Measurements from ENCODE around the gene TENM4.

Gene TENM4

DNA sequence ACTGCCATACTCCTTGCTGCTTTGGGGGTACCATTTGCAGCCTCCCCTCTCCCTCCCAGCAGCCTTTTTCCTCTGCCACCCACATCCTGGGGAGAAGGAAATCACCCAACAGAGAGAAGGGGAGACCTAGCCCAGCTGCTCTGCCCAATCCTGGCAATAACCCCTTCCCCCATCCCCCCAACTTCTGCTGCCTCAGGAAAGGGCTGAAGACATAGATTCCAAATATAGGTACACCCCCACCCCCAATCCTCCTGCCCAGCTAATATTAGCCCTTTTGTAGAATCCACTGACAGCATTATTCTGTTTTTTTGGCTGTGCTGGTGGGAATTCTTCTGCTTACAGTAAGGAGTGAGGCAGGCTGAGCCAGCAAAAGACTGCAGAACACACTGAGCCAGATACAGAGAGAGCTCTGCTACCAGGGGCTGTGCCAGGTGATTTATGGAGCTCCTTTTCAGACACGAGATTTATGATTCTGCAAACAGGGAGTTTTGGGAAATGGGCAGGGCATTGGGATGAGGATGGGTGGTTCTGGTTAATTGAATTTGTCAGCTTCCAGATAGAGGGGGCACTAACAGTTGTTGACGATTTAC is 164.0 kb downstream of the TENM4 start:
- Histone ChIP-seq H3K4me1 (ENCODE audit: insufficient read depth, low read length) (no peaks in the 10 kb centered on the region), H4K20me1 (ENCODE audit: insufficient read depth, low read length) (no peaks in the 10 kb centered on the region), H3K36me3 (ENCODE audit: insufficient read depth, low read length) (no peaks in the 10 kb centered on the region), H3K9me3 (ENCODE audit: insufficient read depth, low read length, severe bottlenecking) (no peaks in the 10 kb centered on the region), H2AFZ (ENCODE audit: low read depth, low read length) (no peak overlapping the region), H3K9ac (ENCODE audit: low read depth, low read length) (no peak overlapping the region), H3K4me3 (ENCODE audit: low read depth in 1 of 2, low read length in 2 of 2) (no peak overlapping the region), H3K27me3 (ENCODE audit: insufficient read depth, low read length, poor library complexity) (peaks cover 5% of the 10 kb centered on the region), H3K79me2 (ENCODE audit: insufficient read depth, low read length) (no peaks in the 10 kb centered on the region), H3K27ac (ENCODE audit: low read length) (no peak overlapping the region), H3K4me2 (ENCODE audit: insufficient read depth, low read length) (no peak overlapping the region)
- ATAC-seq (ENCODE audit: insufficient read depth, low read depth) = no peak
- DNase-seq = no peak
- no peak for TF ChIP-seq EZH2 (IDR thresholded peaks at IDR 0.05; ENCODE audit: borderline replicate concordance, low read depth, low read length, severe bottlenecking)
- TF ChIP-seq, protein P1, sequence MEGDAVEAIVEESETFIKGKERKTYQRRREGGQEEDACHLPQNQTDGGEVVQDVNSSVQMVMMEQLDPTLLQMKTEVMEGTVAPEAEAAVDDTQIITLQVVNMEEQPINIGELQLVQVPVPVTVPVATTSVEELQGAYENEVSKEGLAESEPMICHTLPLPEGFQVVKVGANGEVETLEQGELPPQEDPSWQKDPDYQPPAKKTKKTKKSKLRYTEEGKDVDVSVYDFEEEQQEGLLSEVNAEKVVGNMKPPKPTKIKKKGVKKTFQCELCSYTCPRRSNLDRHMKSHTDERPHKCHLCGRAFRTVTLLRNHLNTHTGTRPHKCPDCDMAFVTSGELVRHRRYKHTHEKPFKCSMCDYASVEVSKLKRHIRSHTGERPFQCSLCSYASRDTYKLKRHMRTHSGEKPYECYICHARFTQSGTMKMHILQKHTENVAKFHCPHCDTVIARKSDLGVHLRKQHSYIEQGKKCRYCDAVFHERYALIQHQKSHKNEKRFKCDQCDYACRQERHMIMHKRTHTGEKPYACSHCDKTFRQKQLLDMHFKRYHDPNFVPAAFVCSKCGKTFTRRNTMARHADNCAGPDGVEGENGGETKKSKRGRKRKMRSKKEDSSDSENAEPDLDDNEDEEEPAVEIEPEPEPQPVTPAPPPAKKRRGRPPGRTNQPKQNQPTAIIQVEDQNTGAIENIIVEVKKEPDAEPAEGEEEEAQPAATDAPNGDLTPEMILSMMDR (IDR thresholded peaks at IDR 0.05; ENCODE audit: borderline replicate concordance, extremely low read depth, low read length, poor library complexity, severe bottlenecking) = no peak

DNA sequence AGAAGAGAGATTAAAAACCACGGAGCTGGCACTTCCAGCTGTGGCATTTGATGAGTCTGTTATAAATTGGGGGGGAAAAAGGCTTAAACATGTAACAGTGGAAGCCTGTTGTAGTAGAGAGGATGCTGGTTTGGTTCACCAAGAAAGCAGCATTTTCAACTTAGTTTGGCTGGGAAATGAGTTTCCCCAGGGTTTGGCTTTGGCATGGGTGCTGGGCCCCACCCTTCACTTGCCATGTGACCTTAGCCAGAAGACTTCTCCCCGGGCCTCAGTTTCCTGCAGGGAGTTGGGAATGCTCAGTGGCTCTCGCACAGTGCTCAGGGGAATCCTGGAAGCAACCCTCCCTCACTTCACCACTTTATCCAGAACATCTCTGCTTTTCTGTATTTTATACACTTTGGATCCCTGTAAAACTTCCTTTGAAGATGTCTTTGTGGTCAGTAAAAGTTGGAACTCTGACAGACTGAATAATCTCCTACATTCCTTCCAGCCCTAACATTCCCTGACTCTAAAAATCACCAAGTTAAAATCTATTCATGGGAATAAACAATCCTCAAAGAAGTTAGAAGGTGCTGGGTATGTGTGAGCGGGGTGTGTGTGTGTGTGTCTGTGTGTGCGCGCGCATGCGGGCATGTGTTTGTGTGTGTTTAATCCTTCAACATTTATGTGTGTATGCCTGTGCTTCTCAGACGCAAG is 166.0 kb downstream of the TENM4 start:
- Histone ChIP-seq H3K4me2 (ENCODE audit: insufficient read depth, low read length) (no peak overlapping the region), H4K20me1 (ENCODE audit: insufficient read depth, low read length) (no peaks in the 10 kb centered on the region), H3K36me3 (ENCODE audit: insufficient read depth, low read length) (no peaks in the 10 kb centered on the region), H3K4me1 (ENCODE audit: insufficient read depth, low read length) (no peaks in the 10 kb centered on the region), H3K4me3 (ENCODE audit: low read depth in 1 of 2, low read length in 2 of 2) (no peak overlapping the region), H3K9ac (ENCODE audit: low read depth, low read length) (no peak overlapping the region), H3K27me3 (ENCODE audit: insufficient read depth, low read length, poor library complexity) (peaks cover 5% of the 10 kb centered on the region), H3K27ac (ENCODE audit: low read length) (no peak overlapping the region), H3K9me3 (ENCODE audit: insufficient read depth, low read length, severe bottlenecking) (no peaks in the 10 kb centered on the region), H3K79me2 (ENCODE audit: insufficient read depth, low read length) (no peaks in the 10 kb centered on the region), H2AFZ (ENCODE audit: low read depth, low read length) (no peak overlapping the region)
- ATAC-seq (ENCODE audit: insufficient read depth, low read depth) (no peak), DNase-seq (no peak)
- TF ChIP-seq, protein P1 (IDR thresholded peaks at IDR 0.05; ENCODE audit: borderline replicate concordance, extremely low read depth, low read length, poor library complexity, severe bottlenecking) = no peak
- no peak for TF ChIP-seq EZH2 (IDR thresholded peaks at IDR 0.05; ENCODE audit: borderline replicate concordance, low read depth, low read length, severe bottlenecking)

DNA sequence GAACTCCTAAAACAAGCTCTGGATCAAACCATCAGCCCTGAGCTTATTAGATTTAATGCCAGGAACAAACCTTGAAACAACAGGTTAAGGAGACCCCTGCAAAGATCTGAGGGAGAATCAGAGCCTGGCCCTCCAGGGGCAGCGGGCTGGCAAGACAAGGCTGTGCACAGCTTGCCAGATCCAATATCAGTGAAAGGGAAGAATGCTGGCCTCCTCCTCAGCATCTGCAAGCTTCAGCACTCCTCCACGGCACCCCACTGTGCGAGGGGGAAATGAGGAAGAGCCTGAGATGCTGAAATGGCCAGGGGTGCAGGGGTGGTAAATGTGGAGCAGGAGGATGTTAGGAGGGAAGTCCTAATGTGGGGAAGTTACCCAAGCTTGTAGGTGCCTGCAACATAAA is 167.0 kb downstream of the TENM4 start:
- DNase-seq (no peak), ATAC-seq (ENCODE audit: insufficient read depth, low read depth) (no peak)

More for the DNA sequence above, 167.0 kb downstream of the TENM4 start:
- Histone ChIP-seq H3K79me2 (ENCODE audit: insufficient read depth, low read length) (no peaks in the 10 kb centered on the region), H4K20me1 (ENCODE audit: insufficient read depth, low read length) (no peaks in the 10 kb centered on the region), H3K27me3 (ENCODE audit: insufficient read depth, low read length, poor library complexity) (peaks cover 5% of the 10 kb centered on the region), H3K4me3 (ENCODE audit: low read depth in 1 of 2, low read length in 2 of 2) (no peak overlapping the region), H3K4me2 (ENCODE audit: insufficient read depth, low read length) (no peak overlapping the region), H3K9ac (ENCODE audit: low read depth, low read length) (no peak overlapping the region), H3K4me1 (ENCODE audit: insufficient read depth, low read length) (no peaks in the 10 kb centered on the region), H3K9me3 (ENCODE audit: insufficient read depth, low read length, severe bottlenecking) (no peaks in the 10 kb centered on the region), H2AFZ (ENCODE audit: low read depth, low read length) (no peak overlapping the region), H3K27ac (ENCODE audit: low read length) (no peak overlapping the region), H3K36me3 (ENCODE audit: insufficient read depth, low read length) (no peaks in the 10 kb centered on the region)
- no peak for TF ChIP-seq EZH2 (IDR thresholded peaks at IDR 0.05; ENCODE audit: borderline replicate concordance, low read depth, low read length, severe bottlenecking)
- TF ChIP-seq, protein P1 (IDR thresholded peaks at IDR 0.05; ENCODE audit: borderline replicate concordance, extremely low read depth, low read length, poor library complexity, severe bottlenecking) = no peak

All from DND-41 (cell line).